HUDEP-2 (cell line): ENCODE results near the gene UVRAG.
"Not testable (repeated sequence)": the region's sequence is repeated elsewhere in the genome, so short reads cannot be mapped to it uniquely, and the experiment has no call there.

ENCODE experiments used
- DNase-seq, 76 experiments: peaks; one replicate each; lab custom pipeline; 2025; ENCODE audit not compliant: unreplicated experiment in 76 of 76; lab: John Stamatoyannopoulos, UW

The UVRAG gene

GRCh38 chr11:75873417-75874221 is 58.6 kb downstream of the UVRAG start:
- no peak for DNase-seq

- no peak for DNase-seq
Observed at GRCh38 chr11:75874684-75875341, 59.8 kb downstream of the UVRAG start.

GRCh38 chr11:75877327-75877726 is 62.3 kb downstream of the UVRAG start:
- DNase-seq = not testable (repeated sequence)

GRCh38 chr11:75877931-75878330 is 62.9 kb downstream of the UVRAG start:
- not testable (repeated sequence) for DNase-seq

GRCh38 chr11:75878933-75879332 is 63.9 kb downstream of the UVRAG start:
- no peak for DNase-seq

GRCh38 chr11:75879737-75880136 is 64.7 kb downstream of the UVRAG start:
- DNase-seq = no peak

- DNase-seq = not testable (repeated sequence)
Observed at GRCh38 chr11:75880343-75880742, 65.3 kb downstream of the UVRAG start.

- no peak for DNase-seq
Observed at GRCh38 chr11:75884321-75884720, 69.3 kb downstream of the UVRAG start.

- DNase-seq = no peak
Observed at GRCh38 chr11:75888416-75888815, 73.4 kb downstream of the UVRAG start.

- no peak for DNase-seq
Observed at GRCh38 chr11:75891947-75892739, 77.1 kb downstream of the UVRAG start.

GRCh38 chr11:75893251-75893650 is 78.2 kb downstream of the UVRAG start:
- no peak for DNase-seq

GRCh38 chr11:75894036-75894585 is 79.1 kb downstream of the UVRAG start:
- no peak for DNase-seq

- peak in 13 of 76 experiments; percentile 5 to 41 (median 18) for DNase-seq
Observed at GRCh38 chr11:75896843-75897419, 81.9 kb downstream of the UVRAG start.

GRCh38 chr11:75898871-75899270 is 83.9 kb downstream of the UVRAG start:
- no peak for DNase-seq

- no peak for DNase-seq
Observed at GRCh38 chr11:75899806-75900205, 84.8 kb downstream of the UVRAG start.

- DNase-seq = no peak
Observed at GRCh38 chr11:75900848-75901247, 85.8 kb downstream of the UVRAG start.

- DNase-seq = no peak
Observed at GRCh38 chr11:75902631-75903030, 87.6 kb downstream of the UVRAG start.

GRCh38 chr11:75903276-75903675 is 88.3 kb downstream of the UVRAG start:
- no peak for DNase-seq

GRCh38 chr11:75905434-75905833 is 90.4 kb downstream of the UVRAG start:
- DNase-seq = no peak

GRCh38 chr11:75907906-75908527 is 93.0 kb downstream of the UVRAG start:
- DNase-seq = no peak
